Left hindlimb (tissue), 1 donor: ENCODE data around the gene BAZ2B.
A peak's percentile ranks its signal among the peaks of the same experiment; 100 is the strongest.

ENCODE experiments used
- DNase-seq: peaks from one replicate; pipeline ENCODE4 v3.0.0-alpha.2; 2018

Gene BAZ2B

DNA sequence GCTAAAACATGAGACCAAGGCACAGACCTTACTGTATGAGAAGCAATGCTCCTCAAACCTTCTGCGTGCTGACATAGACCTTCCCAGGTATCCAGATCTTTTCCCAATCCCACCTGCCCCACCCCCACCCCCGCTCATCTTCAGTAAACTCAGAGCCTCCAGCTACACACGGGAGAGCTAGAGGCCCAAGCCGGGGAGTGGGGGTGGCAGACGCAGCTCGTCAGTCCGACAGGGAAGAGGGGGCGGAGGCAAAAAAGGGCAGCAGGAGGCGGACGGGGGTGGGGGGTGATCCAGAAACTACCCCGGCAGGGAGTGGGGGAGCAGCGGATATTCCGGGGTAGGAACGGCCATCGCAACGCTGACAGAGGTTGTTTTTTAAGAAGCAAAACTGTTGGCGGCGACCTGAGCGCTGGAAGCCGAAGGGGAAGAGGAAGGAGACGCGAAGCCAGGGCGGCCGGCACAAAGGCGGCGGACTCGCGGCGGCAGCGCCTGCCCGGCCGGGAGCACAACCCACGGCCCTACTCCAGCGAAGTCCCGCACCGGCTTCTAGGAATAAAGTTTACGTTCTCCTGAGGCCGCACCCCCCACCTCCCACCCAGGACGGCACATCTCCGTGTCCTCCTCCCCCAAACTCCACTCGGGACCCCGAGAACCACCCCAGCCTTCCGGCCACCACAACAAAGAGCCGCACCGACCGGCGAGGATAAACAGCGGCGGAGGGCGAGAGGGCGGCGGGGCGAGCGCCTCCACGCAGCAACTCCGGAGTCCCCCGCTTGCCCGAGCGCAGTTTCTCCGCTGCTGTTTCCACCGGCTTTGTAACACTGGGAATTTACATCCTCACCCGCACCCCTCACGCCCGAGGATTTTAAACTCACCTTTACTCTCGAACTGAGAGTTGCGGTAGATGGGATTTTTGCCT, 722 bp downstream of the BAZ2B start:
- peak; percentile 96 for DNase-seq

DNA sequence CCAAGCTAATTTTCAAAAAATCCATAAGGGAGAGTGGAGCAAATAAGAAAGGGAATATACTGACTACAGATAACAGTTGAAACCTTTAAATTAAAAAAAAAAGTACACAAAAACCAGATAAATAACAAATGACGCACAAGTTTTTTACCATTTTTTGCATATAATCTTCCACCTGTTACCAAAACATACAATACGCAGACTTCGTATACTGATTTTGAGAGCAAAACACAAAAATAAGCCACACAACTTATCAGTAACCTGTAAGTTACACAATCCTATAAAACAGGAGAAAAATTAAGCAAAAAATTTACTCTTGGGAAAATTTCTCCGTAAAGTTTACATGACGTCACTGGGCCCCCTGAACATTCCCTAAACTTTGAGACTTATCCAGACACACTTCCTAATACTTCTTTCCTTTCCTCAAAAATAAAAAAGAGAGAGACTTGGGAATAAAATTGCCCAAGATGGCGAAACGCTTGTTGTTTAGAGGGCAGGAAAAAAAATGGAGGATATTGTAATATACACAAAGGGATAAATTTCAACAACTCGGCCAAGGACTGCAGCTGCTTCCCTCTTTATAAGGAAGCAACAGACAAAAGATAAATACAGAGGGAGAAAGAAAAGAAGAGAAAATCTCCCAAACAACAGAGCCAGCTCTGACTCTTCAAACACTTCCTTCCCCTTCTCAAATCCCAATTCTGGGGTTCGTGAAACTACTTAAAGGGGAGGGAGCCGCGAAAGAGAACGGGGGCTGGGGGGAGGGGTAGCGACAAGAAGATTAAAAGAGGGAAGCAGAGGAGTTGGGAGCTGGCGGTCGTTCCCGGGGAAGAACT, 1.6 kb downstream of the BAZ2B start:
- no peak for DNase-seq

DNA sequence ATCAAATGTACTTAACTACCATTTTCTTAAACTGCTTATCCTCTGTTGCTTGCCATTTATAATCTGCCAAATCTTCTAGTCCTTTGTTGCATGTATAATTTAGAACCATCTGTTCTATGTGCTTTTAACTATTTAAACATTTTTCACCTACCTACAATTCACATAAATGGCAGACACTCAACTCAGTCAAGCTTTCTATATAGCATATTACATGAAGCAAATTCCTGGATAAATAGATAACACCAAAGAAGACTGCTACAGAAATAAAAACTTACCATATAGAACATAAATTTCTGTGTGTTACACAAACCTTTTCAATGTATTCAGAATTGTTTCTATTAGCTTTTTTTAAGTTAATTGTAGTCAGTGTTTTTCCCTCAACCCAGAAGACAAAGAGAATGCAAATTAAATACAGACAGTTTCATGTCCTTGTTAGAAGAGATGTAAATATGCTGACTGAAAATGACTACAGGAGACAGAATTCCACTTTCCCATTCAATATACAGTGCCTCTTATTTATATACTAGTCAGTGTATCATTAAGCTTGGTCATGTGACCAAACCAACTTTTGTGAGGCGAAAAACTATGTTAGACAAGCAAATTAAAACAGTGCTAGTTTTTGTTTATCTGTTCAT, 2.6 kb downstream of the BAZ2B start:
- no peak for DNase-seq

DNA sequence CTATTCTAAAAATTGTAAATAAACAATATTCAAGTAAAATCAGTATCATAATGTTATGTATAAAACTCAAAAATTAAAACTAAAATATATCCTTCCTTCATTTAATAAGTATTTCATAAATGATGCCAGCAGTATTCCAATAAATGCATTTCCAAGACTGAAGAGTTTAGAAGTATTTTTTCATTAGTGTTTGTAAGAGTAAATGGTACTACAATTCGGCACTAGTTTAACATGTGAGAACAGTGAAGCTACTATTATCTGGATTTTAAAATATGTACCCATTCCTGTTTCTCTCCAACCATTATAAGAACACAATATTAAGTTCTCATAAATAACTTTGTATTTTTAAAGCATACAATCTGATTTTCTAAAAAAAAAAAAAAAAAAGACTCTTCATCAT, 3.3 kb downstream of the BAZ2B start:
- DNase-seq, result no peak

DNA sequence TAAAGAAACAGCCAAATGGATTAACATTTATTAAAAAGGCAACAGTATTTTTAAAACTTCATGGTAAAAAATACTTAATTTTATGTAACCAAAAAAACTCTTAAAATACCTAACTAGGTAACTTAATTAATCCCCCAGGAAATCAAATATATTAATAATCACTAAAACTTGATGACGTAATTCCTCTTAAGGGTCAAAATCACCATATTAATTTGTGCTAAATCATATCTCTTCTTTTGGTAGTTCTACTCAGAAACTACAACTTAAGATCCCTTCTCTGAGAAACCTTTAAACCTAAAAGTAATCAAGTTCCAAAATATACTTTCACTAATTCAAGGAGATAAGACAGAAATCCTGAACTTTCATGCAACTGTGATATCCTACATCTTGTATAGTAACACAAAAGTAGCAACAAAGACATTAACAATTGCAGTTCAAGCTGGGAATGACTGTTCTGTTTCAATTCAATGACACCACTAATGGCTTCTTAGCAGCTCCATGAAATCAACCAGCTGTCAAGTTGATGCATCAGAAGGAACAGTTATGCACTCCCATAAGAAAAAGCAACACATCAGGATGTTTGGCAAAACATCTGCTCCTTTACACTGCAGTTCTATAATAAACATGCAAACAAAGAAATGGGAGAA, 4.0 kb downstream of the BAZ2B start:
- no peak for DNase-seq

DNA sequence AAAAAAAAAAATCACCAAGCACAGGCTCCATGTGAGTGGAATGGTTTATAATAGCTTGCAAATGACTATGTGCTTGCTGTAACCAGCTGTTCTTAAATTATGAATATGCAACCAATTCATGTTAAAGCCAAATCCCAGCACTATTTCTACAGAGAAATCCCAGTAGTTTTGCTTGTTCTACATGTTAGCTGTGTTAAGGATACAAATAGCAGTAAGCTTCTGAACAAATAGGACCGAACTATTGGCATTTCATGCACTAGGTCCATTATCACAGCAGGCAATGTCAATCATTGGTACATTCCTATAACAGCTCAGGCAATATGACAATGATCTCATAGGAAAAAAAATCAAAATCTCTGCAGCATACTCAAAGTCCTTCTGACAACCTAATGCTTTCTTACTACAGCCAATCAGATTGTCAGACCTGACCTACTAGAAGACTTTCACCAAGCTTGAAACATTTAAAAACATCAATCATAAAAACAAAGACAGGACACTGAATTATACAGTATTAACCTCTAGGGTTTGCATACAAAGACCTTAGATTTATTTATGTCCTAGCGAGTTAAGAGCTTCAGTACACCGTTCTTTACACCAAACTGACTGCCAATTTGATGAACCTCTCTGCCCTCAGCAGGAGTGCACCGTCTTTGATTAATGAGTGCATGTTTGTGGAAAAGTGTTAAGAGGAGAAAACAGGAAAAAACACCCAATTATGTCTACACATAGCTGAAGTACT, 6.4 kb downstream of the BAZ2B start:
- DNase-seq, result no peak

DNA sequence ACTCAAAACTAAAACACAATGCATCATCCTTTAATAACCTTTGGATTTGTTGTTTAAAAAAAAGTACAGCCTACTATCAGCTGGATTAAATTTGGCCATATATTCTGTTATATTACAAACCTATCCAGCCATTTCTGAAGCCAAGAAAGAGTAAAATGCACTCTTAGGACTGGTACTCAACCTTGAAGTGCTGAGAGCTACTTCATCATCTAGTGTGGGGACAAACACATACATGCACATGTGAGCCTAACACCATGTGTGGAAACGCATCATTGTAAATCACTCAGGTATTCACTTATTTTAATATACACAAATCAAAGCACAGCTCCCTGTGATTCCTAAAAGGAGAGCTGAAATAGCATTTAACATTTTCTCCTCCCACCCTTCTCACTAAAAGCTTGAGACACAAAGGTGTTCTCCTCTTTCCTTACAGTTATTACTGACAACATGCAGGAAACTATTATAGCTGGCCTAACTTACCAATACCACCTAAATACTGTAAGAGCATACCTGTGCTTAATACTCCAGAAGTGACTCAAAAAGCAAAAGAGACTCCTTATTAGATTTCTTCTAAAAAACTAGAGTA, 7.5 kb downstream of the BAZ2B start:
- DNase-seq, result no peak

DNA sequence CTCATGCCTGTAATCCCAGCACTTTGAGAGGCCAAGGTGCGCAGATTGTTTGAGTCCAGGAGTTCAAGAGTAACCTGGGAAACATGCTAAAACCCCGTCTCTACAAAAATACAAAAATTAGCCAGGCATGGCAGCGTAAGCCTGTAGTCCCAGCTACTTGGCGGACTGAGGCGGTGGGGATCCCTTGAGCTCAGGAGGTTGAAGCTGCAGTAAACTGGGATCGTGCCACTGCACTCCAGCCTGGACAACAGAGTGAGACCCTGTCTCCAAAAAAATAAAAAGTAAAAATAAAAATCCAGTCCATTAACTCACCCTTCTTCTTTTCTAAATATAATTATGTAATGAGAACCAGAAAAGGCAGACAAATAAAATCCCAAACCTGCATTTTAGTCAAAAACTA, 8.2 kb downstream of the BAZ2B start:
- no peak for DNase-seq

DNA sequence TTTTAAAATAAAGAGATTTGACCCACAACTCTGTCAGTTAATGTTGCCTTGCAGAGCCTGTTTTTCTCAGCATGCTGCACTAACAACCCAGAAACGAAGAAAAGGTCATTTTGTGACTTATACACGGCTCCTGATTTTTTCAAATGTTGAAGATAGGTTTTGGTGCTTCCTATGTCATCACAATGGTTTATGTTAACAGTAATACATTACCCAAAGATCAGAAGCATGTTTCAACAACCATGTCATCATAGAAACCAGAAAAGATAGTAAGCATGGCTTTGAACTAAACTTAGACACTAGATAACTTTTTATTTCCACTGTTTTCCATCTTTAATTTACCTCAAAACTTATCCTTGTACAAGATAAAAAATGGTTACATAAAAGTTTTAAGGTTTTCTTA, 10.1 kb downstream of the BAZ2B start:
- DNase-seq, result no peak

DNA sequence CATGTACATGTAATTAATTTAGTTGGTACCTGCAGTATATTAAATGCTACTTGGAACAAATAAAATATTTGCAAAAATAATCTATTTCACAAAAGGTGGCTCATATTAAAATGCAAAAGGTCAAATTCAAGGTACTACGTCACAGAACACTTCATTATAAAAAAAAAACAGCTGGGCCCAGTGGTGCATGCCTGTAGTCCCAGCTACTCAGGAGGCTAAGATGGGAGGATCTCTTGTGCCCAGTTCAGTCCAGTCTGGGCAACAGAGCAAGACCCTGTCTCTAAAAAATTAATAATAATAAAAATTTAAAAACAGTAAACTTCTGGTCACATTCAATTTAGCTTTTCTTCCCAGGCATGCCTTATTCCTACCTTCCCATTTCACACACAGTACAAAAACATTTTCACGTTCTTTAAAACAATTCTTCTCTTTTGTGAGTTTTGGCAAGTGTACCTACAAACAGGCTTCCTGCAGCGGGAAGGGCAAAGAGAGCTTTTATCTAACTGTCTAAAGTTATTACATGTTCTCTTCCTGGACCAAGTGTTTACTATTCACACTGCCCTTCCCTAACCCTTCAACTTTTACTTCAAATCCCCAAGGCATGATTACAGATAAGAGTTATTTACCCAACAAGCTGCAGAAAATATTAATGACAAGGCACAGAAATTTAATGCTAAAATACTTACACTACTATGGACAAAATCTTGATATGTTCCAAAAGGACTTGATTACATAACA, 10.7 kb downstream of the BAZ2B start:
- DNase-seq, result no peak

DNA sequence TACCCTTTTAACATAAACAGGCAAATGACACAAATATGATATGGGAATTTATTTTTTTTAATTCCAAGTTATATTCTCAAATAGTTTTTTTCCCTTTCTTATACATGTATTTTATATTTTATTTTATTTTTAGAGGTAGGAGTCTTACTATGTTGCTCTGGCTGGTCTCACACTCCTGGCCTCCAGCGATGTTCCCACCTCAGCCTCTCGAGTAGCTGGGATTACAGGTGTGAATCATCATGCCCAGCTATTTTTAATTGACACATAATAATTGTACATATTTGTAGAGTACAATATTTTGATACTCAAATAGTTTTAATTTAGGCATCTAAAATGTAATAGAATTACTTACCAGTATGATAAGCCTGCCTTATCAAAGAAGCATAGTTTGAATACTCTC, 12.2 kb downstream of the BAZ2B start:
- DNase-seq, result no peak

DNA sequence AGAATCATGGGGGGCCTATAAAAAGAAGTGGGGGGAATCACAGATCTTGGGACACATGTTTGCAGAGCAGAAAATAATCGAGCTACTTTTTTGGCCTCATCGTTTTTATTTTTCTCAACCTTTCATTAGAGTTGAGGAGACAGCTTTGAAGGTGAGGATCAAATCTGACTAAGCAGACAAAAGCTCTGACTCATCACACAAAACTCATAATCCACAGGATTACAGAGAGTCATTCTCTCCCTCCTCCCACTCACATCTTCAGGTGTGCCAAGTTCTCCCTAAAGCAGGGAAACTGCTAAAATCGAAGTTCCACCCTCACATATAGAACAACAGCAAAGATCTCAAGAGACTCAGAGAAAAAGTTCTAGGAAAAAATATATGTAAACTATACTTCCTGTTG, 15.6 kb downstream of the BAZ2B start:
- no peak for DNase-seq

DNA sequence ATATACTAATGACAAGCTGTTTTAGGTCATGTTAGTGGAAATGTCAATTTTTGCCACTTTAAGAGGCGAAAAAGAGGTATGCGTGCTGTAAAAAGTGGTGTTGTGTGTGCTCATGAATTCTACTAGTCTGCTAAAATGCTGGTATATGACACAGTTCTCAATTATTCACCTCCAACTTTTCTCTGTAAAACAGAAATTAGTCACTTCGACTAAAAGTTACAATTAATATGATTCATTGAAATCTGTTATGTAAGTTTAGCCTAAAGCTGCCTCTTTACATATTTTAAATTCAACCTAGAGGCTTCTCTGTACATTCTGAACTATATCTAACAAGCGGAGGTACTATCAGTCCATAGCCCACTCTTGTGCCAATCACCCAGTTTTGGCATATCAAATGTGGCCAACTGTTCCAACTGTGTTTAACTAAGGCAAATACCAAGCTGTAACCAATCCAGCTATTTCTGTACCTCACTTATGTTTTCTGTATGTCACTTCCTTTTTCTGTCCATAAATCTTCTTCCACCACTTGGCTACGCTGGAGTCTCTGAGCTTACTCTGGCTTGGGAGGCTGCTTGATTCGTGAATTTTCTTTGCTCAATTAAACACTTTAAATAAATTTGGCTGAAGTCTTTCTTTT, 20.8 kb downstream of the BAZ2B start:
- no peak for DNase-seq

DNA sequence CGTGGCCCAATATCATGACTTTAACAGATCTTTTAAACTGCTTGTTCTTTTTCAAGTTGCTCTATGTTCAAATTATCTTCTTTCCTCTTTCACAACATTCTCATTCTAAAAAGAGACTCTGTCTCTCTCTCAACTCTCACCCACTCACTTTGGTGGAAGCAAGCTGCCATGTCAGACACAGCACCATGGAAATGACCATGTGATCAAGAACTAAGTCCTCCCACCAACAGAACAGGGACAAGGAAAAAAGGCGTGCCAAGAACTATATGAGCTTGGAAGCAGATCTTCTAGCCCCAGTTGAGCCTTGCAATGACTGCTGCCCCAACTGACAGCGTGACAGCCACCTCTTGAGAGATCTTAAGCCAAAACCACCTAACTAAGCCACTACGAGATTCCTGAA, 23.9 kb downstream of the BAZ2B start:
- DNase-seq, result no peak

DNA sequence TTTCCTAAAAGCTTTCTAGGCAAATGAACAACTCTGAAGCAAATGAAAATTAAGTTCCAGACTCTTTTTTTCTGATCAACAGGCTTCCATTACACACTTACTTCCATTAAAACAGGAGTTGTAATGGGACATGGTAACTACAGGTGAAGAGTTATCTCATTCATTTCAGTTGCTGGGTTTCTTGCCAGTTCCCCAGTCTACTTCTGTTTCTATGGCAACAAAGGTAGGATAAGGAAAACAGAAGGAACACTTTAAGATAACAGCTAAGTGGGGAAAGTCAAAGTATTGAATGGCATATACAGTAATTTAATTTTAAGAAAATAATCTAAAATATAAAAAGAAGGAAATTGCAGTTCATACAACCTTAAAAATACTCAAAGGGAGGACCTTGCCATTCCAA, 25.1 kb downstream of the BAZ2B start:
- no peak for DNase-seq

DNA sequence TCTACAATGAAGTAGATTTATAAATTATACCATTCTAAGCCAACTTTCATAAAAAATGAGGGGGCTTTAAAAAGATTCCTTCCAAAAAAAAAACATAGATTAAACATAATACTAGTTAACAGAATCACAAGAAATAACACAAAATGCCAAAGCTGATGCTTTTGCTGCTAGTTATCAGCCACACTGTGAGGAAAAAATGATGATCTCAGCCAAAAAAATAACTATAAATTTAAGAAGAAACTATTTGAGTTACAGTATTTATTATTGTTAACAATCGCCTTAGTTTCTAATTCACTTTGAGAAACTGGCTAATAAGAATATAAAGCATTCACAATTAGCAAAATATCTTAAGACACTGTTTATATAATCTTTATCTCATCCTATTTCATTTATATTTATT, 27.1 kb downstream of the BAZ2B start:
- no peak for DNase-seq

DNA sequence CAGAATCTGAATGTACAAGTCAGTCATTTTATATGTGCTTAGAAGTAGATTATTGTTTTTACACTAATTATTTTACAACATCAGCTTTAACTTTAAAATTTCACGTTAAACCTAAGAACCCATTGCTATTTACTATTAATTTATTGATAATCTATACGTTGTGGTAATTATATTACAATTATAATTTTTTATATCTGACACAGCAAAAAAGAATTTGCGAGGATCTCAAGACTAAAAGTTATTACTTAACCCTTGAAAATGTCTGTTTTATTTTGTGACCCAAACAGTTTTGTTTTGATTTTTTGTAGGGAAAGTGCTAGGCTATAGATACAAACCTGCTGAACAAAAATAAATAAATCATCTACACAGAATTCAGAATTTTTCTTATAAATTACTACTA, 30.3 kb downstream of the BAZ2B start:
- no peak for DNase-seq

DNA sequence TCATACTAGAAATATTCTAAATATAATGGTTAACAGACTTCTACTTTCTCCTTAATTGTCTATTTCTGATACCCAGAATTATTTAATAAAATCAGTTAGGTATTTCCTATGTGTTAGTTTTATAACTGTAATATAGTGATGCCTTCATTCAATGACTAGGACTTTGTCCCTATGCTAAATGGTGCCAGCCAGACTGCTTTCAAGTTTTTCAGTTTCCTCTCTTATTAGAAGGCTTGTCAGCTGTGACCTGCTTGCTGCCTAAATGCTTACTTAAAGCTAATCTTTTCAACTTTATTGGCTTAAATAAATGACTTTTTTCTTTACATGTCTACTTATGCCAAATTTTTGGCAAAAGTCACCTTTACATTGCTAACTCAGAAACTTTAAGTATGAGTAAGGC, 30.7 kb downstream of the BAZ2B start:
- DNase-seq, result no peak

DNA sequence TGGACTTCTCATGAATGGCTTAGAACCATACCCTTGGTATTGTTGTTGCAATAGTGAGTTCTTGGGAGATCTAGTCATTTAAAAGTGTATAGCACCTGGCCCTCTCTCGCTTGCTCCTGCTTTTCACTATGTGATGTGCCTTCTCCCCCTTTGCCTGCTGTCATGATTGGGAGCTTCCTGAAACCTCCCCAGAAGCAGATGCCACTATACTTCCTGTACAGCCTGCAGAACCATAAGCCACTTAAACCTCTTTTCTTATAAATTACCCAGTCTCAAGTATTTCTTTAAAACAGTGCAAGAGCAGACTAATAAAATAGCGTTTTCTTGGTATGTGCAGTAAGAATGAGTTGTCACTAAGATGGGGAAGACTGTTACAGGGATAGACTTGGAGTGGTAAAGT, 31.6 kb downstream of the BAZ2B start:
- DNase-seq, result no peak

DNA sequence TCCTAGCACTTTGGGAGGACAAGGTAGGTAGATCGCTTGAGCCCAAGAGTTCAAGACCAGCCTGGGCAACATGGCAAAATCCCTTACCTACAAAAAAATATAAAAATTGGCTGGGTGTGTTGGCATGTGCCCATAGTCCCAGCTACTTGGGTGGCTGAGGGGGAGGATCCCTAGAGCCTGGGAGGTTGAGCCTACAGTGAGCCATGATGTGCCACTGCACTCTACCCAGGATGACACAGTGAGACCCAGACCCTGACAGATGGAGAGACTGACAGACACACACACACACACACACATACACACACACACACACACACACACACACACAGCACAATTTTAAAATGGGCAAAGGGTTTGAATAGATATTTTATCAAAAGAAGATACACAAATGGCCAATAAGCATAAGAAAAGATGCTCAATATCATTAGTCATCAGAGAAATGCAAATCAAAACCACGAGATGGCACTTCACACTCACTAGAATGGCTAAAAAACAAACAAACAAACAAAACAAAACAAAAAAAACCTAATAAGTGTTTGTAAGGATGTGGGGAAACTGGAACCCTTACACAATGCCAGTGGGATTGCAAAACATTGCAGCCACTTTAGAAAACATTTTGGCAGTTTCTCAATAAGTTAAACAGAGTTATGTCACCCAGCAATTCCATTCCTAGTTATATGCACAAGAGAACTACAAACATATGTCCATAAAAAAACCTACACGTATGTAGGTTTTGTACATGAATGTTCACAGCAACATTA, 42.3 kb downstream of the BAZ2B start:
- no peak for DNase-seq
